Natural killer cell (primary cell): ENCODE data around the gene AGER. TPM values are rescaled to one million over a fixed set of nuclear protein-coding genes. Genes with fewer than 3 reads are reported as not detected.

Experiments used
- ATAC-seq, 3 donors: fragments of 150-1000 bp in 2 of 3; fragments of 200-7000 bp in 1 of 3; cut with Tn5 transposase; 1 replicate in 1 of 3; 2 replicates in 2 of 3; pipeline ENCODE4 v1.10.0; 2021; ENCODE audit warnings: mild to moderate bottlenecking in 2 of 3, moderate library complexity in 2 of 3
- DNase-seq, 2 donors: peaks; one replicate each; pipeline versions ENCODE4 v3.0.0 to v3.0.0-alpha.2; 2013 to 2021; ENCODE audit warnings: mixed read lengths in 1 of 2
- H3K27ac ChIP-seq: one replicate; pipeline ENCODE4 v1.5.1; 2013; ENCODE audit warnings: mild to moderate bottlenecking, low read length
- H3K27me3 ChIP-seq: one replicate; pipeline ENCODE4 v1.6.1; 2013; ENCODE audit warnings: low read length; ENCODE audit not compliant: control insufficient read depth, insufficient read depth
- H3K36me3 ChIP-seq: one replicate; pipeline ENCODE4 v1.6.1; 2013; ENCODE audit warnings: low read length; ENCODE audit not compliant: control insufficient read depth, insufficient read depth
- H3K4me1 ChIP-seq: one replicate; pipeline ENCODE4 v1.6.1; 2013; ENCODE audit warnings: low read length; ENCODE audit not compliant: control insufficient read depth, insufficient read depth
- H3K4me3 ChIP-seq: one replicate; pipeline ENCODE4 v1.5.1; 2013; ENCODE audit warnings: low read length
- H3K9me3 ChIP-seq: one replicate; pipeline ENCODE4 v1.6.1; 2013; ENCODE audit warnings: low read length; ENCODE audit not compliant: control insufficient read depth, insufficient read depth
- H3K27ac Mint-ChIP-seq, 2 donors: one replicate each; pipeline ENCODE4 v1.8.0; 2022; ENCODE audit warnings: mild to moderate bottlenecking in 2 of 2, mixed read lengths in 2 of 2, moderate library complexity in 1 of 2
- H3K27me3 Mint-ChIP-seq, 2 donors: one replicate each; pipeline ENCODE4 v1.8.0; 2022; ENCODE audit warnings: low read depth in 2 of 2, mixed read lengths in 2 of 2
- H3K36me3 Mint-ChIP-seq: one replicate; pipeline ENCODE4 v1.8.0; 2022; ENCODE audit warnings: mixed read lengths
- H3K4me1 Mint-ChIP-seq, 2 donors: one replicate each; pipeline ENCODE4 v1.8.0; 2022; ENCODE audit warnings: mixed read lengths in 2 of 2
- H3K4me3 Mint-ChIP-seq: one replicate; pipeline ENCODE4 v1.8.0; 2022; ENCODE audit warnings: mild to moderate bottlenecking, moderate library complexity, mixed read lengths
- H3K9me3 Mint-ChIP-seq, 2 donors: one replicate each; pipeline ENCODE4 v1.8.0; 2022; ENCODE audit warnings: mixed read lengths in 2 of 2
- WGBS: methylation state at CpG from one replicate; pipeline ENCODE4 v1.1.7; 2013; ENCODE audit warnings: missing lambda C conversion rate; ENCODE audit not compliant: insufficient coverage; 5-methylcytosine and 5-hydroxymethylcytosine counted together
- intact Hi-C: fragments of 100-400 bp; cut with micrococcal nuclease; formaldehyde crosslinking; loops from one replicate; pipeline ENCODE4 v1.14.2; 2022
- total RNA-seq, 4 donors: library from RNA; stranded (reverse); fragments of 120-200 nt in 1 of 4; gene quantifications; one replicate each; pipeline versions ENCODE4 v1.2.3 to v1.2.4, GENCODE V29; 2013 to 2022
- TF ChIP-seq, protein P1 (sequence below): fragments of 200-600 bp; IDR thresholded peaks from one replicate; pipeline ENCODE4 v1.8.0; 2022; ENCODE audit warnings: antibody characterized with exemption

Gene AGER
- total RNA-seq, 3 donors from 2014 or later (not counting 1 experiment from before 2014, with no cell fraction given), result 19.0 to 25.1 (median 22.9) TPM

DNA sequence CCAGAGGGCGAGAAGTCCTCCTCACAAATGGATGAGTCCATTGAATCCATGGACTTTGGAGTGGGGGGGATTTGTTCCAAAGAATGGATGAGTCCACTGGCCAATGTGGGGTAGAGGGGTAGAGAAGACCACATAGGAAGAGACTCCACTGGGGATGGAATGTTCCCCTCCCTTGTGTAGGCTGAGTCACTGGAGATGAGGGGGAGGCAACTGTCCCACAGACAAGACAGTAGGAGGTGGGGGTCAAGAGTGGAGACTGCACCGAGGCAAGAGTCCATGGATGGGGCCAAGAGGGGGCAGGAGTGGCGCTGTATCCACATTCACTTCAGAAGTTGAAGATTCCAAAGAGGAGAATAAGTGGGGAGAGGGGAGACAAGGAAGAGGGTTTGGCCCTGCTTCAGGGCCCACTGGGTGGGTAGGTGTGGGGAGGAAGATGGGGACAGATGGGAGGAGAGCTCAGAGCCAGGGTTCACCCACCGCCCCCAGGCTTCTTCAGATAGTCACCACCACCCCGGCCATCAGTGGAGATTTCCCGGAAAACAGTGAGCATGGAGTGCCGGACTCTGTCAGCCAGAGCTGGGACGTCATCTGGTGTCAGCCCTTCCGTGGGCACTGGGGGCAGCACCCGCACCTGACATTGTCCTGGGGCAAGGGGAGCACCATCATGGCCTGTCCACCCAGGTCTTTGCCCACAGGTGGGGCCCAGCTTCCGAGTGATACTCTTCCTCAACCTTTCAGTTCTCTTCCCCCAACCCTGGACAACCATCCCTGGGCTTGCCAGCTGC is 15.1 kb downstream of the AGER start:
- no peaks in the 10 kb centered on the region for H3K36me3 Mint-ChIP-seq
- 97% methylated on average over 11 of the region's 11 CpGs for WGBS
- peaks cover 6 to 18% of the 10 kb centered on the region in 2 donors for H3K4me1 Mint-ChIP-seq
- no peak overlapping the region for H3K27ac ChIP-seq
- no peak overlapping the region for H3K4me3 Mint-ChIP-seq
- H3K27me3 Mint-ChIP-seq, result no peaks in the 10 kb centered on the region
- intact Hi-C loops, result no loop called here
- TF ChIP-seq, protein P1, sequence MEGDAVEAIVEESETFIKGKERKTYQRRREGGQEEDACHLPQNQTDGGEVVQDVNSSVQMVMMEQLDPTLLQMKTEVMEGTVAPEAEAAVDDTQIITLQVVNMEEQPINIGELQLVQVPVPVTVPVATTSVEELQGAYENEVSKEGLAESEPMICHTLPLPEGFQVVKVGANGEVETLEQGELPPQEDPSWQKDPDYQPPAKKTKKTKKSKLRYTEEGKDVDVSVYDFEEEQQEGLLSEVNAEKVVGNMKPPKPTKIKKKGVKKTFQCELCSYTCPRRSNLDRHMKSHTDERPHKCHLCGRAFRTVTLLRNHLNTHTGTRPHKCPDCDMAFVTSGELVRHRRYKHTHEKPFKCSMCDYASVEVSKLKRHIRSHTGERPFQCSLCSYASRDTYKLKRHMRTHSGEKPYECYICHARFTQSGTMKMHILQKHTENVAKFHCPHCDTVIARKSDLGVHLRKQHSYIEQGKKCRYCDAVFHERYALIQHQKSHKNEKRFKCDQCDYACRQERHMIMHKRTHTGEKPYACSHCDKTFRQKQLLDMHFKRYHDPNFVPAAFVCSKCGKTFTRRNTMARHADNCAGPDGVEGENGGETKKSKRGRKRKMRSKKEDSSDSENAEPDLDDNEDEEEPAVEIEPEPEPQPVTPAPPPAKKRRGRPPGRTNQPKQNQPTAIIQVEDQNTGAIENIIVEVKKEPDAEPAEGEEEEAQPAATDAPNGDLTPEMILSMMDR, result no peak
- DNase-seq (no peak), ATAC-seq (no peak)
- no peaks in the 10 kb centered on the region for H3K4me1 ChIP-seq
- H3K36me3 ChIP-seq, result peaks cover 25% of the 10 kb centered on the region
- peak overlapping the region in 1 of 2 donors; percentile 51 for H3K27ac Mint-ChIP-seq
- H3K9me3 Mint-ChIP-seq, result no peaks in the 10 kb centered on the region
- H3K4me3 ChIP-seq, result no peak overlapping the region
- no peaks in the 10 kb centered on the region for H3K9me3 ChIP-seq
- H3K27me3 ChIP-seq, result no peaks in the 10 kb centered on the region

DNA sequence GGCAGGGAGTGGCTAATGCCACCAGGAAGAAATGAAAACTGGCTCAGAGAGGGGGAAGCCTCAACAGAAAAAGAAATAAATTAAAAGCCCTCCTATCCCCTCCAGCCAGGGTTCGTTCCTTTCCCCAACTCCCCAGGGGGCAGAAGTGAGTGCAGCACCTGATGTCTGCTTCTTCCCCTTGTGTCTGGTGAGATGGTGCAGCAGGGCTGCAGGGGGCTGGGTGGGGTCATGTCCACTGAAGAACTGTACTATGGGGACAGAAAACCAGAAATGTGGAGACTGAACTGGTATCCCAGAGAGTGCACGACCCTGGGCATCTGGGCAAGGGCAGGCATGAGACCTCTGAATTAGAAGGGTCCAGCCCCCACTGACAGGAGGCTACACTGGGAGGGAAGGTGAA is 15.7 kb downstream of the AGER start:
- H3K36me3 Mint-ChIP-seq, result no peaks in the 10 kb centered on the region
- peaks cover 0 to 11% of the 10 kb centered on the region in 2 donors for H3K4me1 Mint-ChIP-seq
- peak overlapping the region in 1 of 2 donors; percentile 4 for H3K27ac Mint-ChIP-seq
- Histone ChIP-seq H3K4me3 (no peak overlapping the region), H3K27me3 (no peaks in the 10 kb centered on the region), H3K4me1 (no peaks in the 10 kb centered on the region), H3K9me3 (no peaks in the 10 kb centered on the region), H3K27ac (no peak overlapping the region), H3K36me3 (peaks cover 25% of the 10 kb centered on the region)
- intact Hi-C loops, result no loop called here
- TF ChIP-seq, protein P1, result no peak
- WGBS, result 94% methylated on average over 1 of the region's 2 CpGs
- H3K4me3 Mint-ChIP-seq, result no peak overlapping the region
- ATAC-seq (no peak), DNase-seq (no peak)
- no peaks in the 10 kb centered on the region for H3K9me3 Mint-ChIP-seq
- no peaks in the 10 kb centered on the region for H3K27me3 Mint-ChIP-seq

DNA sequence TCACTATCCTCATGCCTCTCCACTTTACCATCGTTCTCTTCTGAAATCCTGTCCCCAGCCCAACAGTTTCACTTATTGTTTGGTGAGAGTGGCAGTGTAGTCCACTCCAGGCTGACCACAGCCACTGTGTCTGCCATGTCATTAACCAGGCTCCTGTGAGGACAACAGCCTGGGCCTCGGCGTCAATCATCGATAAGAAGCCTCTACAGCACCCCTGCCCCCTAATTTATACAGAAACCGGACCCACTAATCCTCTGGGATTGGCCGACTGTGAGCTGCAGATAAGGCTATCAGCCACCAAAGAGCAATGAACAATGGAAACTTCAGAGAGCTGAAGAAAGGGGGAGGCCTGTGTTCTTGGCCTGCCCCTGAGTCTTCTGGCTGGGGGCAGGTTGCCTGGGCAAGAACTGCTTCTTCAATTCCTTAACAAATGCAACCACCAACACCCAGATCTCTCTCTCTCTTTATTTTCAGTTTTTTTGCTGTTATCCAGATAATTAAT is 16.2 kb downstream of the AGER start:
- Histone ChIP-seq H3K4me3 (no peak overlapping the region), H3K27me3 (no peaks in the 10 kb centered on the region), H3K4me1 (no peaks in the 10 kb centered on the region), H3K36me3 (peaks cover 25% of the 10 kb centered on the region), H3K27ac (no peak overlapping the region), H3K9me3 (no peaks in the 10 kb centered on the region)
- H3K27me3 Mint-ChIP-seq, result no peaks in the 10 kb centered on the region
- no peak for DNase-seq
- 100% methylated on average over 6 of the region's 6 CpGs for WGBS
- no peak for ATAC-seq
- intact Hi-C loops, result no loop called here
- no peaks in the 10 kb centered on the region for H3K9me3 Mint-ChIP-seq
- no peak overlapping the region for H3K27ac Mint-ChIP-seq
- H3K36me3 Mint-ChIP-seq, result no peaks in the 10 kb centered on the region
- no peak overlapping the region for H3K4me3 Mint-ChIP-seq
- TF ChIP-seq, protein P1, result no peak
- peaks cover 0 to 6% of the 10 kb centered on the region in 2 donors for H3K4me1 Mint-ChIP-seq
